Uterus (tissue), 2 donors: Measurements from ENCODE around the gene RNASEH1.

Source experiments
- CTCF ChIP-seq, 4 experiments: fragments of 200-600 bp in 2 of 4; fragments of 450-650 bp in 2 of 4; sonication (generic) in 2 of 4; IDR thresholded peaks; one replicate each; pipeline ENCODE4 v1.5.1; 2016 to 2019; ENCODE audit warnings: antibody characterized with exemption in 4 of 4, mild to moderate bottlenecking in 2 of 4, moderate library complexity in 1 of 4
- POLR2A ChIP-seq, 2 donors: fragments of 450-650 bp; IDR thresholded peaks; one replicate each; pipeline ENCODE4 v1.6.1; 2016; ENCODE audit warnings: antibody characterized with exemption in 2 of 2, mild to moderate bottlenecking in 1 of 2, moderate library complexity in 1 of 2

- TF ChIP-seq CTCF (IDR thresholded peaks at IDR 0.05) (no peak), POLR2A (IDR thresholded peaks at IDR 0.05) (no peak)
Observed at GRCh38 chr2:3604991-3605961, 47.1 kb upstream of the RNASEH1 start.
